Measurements from ENCODE around the gene OR10H4. TPM values are rescaled to one million over a fixed set of nuclear protein-coding genes. Genes with fewer than 3 reads are reported as not detected.

Gene OR10H4
- total RNA-seq, 8 experiments from 2014 or later = 0.38 to 0.46 TPM; not detected in 6

Other genes starting within 250 kb of the OR10H4 start
- gene OR10H2, start 221.0 kb upstream of the OR10H4 start, total RNA-seq = under 1 TPM in 1 of 8 experiments, not detected in 7; 0.52 TPM
- under 1 TPM in 4 of 8 experiments, not detected in 4; 0.23 to 0.49 (median 0.36) TPM for gene OR10H3, start 211.0 kb upstream of the OR10H4 start, total RNA-seq
- gene OR10H5, start 161.3 kb upstream of the OR10H4 start, total RNA-seq = under 1 TPM in 5 of 8 experiments, not detected in 3; 0.08 to 0.90 (median 0.32) TPM
- gene OR10H1, start 133.3 kb upstream of the OR10H4 start, total RNA-seq = under 1 TPM in 5 of 8 experiments, not detected in 3; 0.09 to 0.33 (median 0.15) TPM
- gene CYP4F2, start 50.9 kb upstream of the OR10H4 start, total RNA-seq = 1 to 10 TPM in 1 of 8 experiments, under 1 TPM in 1, not detected in 6; 0.36 to 1.2 TPM
- gene CYP4F11, start 14.5 kb upstream of the OR10H4 start, total RNA-seq = under 1 TPM in 4 of 8 experiments, not detected in 4; 0.17 to 0.71 (median 0.35) TPM
- 100 to 1,000 TPM in 5 of 8 experiments, 10 to 100 TPM in 3; 73.0 to 457 (median 228) TPM for gene TPM4, start 127.5 kb downstream of the OR10H4 start, total RNA-seq
- gene RAB8A, start 162.9 kb downstream of the OR10H4 start, total RNA-seq = 10 to 100 TPM; 14.2 to 54.5 (median 42.3) TPM
- gene HSH2D, start 194.7 kb downstream of the OR10H4 start, total RNA-seq = 1 to 10 TPM in 1 of 8 experiments, under 1 TPM in 4, not detected in 3; 0.14 to 1.1 (median 0.36) TPM
- under 1 TPM in 1 of 8 experiments, not detected in 7; 0.61 TPM for gene CIB3, start 224.5 kb downstream of the OR10H4 start, total RNA-seq
- gene FAM32A, start 236.4 kb downstream of the OR10H4 start, total RNA-seq = 100 to 1,000 TPM in 5 of 8 experiments, 10 to 100 TPM in 3; 78.1 to 159 (median 114) TPM
- gene AP1M1, start 248.9 kb downstream of the OR10H4 start, total RNA-seq = 10 to 100 TPM; 23.4 to 87.8 (median 64.6) TPM